ENCODE results near the gene AAGAB.

AAGAB gene

DNA sequence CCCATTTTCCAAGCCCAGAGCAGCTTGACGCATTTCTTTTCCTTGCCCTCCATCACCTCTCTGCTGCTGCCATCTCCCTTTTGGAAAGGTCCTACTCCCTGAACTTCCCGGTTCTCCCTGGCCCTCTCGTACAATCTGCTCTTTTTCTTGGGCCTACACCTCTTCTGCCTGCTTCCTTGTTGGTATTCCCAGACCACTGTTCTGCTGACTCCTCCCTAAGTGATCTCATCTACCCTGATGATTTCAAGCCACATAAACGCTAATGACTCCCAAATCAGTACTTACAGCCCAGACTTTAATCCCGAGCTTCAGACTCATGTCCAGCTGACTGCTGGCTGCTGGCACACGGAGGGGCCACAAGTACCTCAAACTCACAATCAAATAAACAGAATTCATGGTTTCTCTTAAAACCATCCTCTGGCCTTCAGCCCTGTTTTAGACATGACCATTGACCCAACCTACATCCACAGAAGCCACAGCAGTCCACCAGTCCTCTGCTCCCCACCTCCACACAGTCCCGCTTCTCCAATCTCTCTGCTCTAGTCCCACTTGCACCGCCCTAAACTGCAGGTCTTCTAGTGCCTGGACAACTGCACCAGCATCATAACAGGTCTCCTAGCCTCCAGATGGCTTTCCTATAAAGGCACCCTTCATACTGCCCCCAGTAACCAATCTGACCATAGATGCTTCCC, 57.6 kb downstream of the AAGAB start (continued):
- TF ChIP-seq, protein P1, sequence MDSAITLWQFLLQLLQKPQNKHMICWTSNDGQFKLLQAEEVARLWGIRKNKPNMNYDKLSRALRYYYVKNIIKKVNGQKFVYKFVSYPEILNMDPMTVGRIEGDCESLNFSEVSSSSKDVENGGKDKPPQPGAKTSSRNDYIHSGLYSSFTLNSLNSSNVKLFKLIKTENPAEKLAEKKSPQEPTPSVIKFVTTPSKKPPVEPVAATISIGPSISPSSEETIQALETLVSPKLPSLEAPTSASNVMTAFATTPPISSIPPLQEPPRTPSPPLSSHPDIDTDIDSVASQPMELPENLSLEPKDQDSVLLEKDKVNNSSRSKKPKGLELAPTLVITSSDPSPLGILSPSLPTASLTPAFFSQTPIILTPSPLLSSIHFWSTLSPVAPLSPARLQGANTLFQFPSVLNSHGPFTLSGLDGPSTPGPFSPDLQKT (IDR thresholded peaks at IDR 0.05; ENCODE audit: borderline replicate concordance, low read depth, low read length): no peak
- TF ChIP-seq ZNF660 (tag by site-specific recombination; IDR thresholded peaks at IDR 0.05) (peak; percentile 88), ZNF701 (tag by site-specific recombination; IDR thresholded peaks at IDR 0.05) (no peak), ZBTB21 (tag by site-specific recombination; IDR thresholded peaks at IDR 0.05) (0 out of 2 replicates have a peak, but pooled peaks have one; percentile 12), ZNF423 (tag by site-specific recombination; IDR thresholded peaks at IDR 0.05) (no peak), ZNF121 (tag by site-specific recombination; IDR thresholded peaks at IDR 0.05) (no peak), ZNF549 (tag by site-specific recombination; IDR thresholded peaks at IDR 0.05) (no peak), ZNF677 (tag by site-specific recombination; IDR thresholded peaks at IDR 0.05) (no peak), OVOL3 (tag by site-specific recombination; IDR thresholded peaks at IDR 0.05) (no peak), ZNF155 (tag by site-specific recombination; IDR thresholded peaks at IDR 0.05) (no peak), ZNF37A (tag by site-specific recombination; IDR thresholded peaks at IDR 0.05) (no peak), MEIS1 (CRISPR knock-in tag; IDR thresholded peaks at IDR 0.05; ENCODE audit: borderline replicate concordance) (no peak), KLF10 (tag by site-specific recombination; IDR thresholded peaks at IDR 0.05) (no peak), ZNF560 (tag by site-specific recombination; IDR thresholded peaks at IDR 0.05; ENCODE audit: borderline replicate concordance) (no peak), BCL11B (tag by site-specific recombination; IDR thresholded peaks at IDR 0.05; ENCODE audit: low read depth) (no peak), ZNF404 (tag by site-specific recombination; IDR thresholded peaks at IDR 0.05) (no peak), SCRT1 (tag by site-specific recombination; IDR thresholded peaks at IDR 0.05; ENCODE audit: borderline replicate concordance) (0 out of 2 replicates have a peak, but pooled peaks have one; percentile 12), SP7 (tag by site-specific recombination; IDR thresholded peaks at IDR 0.05) (peak; percentile 93), ZBTB1 (tag by site-specific recombination; IDR thresholded peaks at IDR 0.05) (no peak), ZNF221 (tag by site-specific recombination; IDR thresholded peaks at IDR 0.05; ENCODE audit: borderline replicate concordance) (no peak), ZNF133 (tag by site-specific recombination; IDR thresholded peaks at IDR 0.05) (no peak)
- TF ChIP-seq, protein P2, sequence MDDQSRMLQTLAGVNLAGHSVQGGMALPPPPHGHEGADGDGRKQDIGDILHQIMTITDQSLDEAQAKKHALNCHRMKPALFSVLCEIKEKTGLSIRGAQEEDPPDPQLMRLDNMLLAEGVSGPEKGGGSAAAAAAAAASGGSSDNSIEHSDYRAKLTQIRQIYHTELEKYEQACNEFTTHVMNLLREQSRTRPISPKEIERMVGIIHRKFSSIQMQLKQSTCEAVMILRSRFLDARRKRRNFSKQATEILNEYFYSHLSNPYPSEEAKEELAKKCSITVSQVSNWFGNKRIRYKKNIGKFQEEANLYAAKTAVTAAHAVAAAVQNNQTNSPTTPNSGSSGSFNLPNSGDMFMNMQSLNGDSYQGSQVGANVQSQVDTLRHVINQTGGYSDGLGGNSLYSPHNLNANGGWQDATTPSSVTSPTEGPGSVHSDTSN (CRISPR knock-in tag; IDR thresholded peaks at IDR 0.05): no peak
- TF ChIP-seq, protein P3, sequence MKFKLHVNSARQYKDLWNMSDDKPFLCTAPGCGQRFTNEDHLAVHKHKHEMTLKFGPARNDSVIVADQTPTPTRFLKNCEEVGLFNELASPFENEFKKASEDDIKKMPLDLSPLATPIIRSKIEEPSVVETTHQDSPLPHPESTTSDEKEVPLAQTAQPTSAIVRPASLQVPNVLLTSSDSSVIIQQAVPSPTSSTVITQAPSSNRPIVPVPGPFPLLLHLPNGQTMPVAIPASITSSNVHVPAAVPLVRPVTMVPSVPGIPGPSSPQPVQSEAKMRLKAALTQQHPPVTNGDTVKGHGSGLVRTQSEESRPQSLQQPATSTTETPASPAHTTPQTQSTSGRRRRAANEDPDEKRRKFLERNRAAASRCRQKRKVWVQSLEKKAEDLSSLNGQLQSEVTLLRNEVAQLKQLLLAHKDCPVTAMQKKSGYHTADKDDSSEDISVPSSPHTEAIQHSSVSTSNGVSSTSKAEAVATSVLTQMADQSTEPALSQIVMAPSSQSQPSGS (tag by site-specific recombination; IDR thresholded peaks at IDR 0.05; ENCODE audit: low read depth): 0 out of 2 replicates have a peak, but pooled peaks have one; percentile 17
- TF ChIP-seq, protein P4, sequence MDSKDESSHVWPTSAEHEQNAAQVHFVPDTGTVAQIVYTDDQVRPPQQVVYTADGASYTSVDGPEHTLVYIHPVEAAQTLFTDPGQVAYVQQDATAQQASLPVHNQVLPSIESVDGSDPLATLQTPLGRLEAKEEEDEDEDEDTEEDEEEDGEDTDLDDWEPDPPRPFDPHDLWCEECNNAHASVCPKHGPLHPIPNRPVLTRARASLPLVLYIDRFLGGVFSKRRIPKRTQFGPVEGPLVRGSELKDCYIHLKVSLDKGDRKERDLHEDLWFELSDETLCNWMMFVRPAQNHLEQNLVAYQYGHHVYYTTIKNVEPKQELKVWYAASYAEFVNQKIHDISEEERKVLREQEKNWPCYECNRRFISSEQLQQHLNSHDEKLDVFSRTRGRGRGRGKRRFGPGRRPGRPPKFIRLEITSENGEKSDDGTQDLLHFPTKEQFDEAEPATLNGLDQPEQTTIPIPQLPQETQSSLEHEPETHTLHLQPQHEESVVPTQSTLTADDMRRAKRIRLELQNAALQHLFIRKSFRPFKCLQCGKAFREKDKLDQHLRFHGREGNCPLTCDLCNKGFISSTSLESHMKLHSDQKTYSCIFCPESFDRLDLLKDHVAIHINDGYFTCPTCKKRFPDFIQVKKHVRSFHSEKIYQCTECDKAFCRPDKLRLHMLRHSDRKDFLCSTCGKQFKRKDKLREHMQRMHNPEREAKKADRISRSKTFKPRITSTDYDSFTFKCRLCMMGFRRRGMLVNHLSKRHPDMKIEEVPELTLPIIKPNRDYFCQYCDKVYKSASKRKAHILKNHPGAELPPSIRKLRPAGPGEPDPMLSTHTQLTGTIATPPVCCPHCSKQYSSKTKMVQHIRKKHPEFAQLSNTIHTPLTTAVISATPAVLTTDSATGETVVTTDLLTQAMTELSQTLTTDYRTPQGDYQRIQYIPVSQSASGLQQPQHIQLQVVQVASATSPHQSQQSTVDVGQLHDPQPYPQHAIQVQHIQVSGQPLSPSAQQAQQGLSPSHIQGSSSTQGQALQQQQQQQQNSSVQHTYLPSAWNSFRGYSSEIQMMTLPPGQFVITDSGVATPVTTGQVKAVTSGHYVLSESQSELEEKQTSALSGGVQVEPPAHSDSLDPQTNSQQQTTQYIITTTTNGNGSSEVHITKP (tag by site-specific recombination; IDR thresholded peaks at IDR 0.05): peak; percentile 59; the same call in 1 of the 2 replicates
- TF ChIP-seq, protein P5, sequence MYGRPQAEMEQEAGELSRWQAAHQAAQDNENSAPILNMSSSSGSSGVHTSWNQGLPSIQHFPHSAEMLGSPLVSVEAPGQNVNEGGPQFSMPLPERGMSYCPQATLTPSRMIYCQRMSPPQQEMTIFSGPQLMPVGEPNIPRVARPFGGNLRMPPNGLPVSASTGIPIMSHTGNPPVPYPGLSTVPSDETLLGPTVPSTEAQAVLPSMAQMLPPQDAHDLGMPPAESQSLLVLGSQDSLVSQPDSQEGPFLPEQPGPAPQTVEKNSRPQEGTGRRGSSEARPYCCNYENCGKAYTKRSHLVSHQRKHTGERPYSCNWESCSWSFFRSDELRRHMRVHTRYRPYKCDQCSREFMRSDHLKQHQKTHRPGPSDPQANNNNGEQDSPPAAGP (tag by site-specific recombination; IDR thresholded peaks at IDR 0.05): peak; percentile 63; the same call in 1 of the 2 replicates
- TF ChIP-seq, protein P6, sequence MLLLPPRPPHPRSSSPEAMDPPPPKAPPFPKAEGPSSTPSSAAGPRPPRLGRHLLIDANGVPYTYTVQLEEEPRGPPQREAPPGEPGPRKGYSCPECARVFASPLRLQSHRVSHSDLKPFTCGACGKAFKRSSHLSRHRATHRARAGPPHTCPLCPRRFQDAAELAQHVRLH (tag by site-specific recombination; IDR thresholded peaks at IDR 0.05): no peak
- TF ChIP-seq, protein P7, sequence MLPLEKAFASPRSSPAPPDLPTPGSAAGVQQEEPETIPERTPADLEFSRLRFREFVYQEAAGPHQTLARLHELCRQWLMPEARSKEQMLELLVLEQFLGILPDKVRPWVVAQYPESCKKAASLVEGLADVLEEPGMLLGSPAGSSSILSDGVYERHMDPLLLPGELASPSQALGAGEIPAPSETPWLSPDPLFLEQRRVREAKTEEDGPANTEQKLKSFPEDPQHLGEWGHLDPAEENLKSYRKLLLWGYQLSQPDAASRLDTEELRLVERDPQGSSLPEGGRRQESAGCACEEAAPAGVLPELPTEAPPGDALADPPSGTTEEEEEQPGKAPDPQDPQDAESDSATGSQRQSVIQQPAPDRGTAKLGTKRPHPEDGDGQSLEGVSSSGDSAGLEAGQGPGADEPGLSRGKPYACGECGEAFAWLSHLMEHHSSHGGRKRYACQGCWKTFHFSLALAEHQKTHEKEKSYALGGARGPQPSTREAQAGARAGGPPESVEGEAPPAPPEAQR (tag by site-specific recombination; IDR thresholded peaks at IDR 0.05): no peak
- TF ChIP-seq, protein P8, sequence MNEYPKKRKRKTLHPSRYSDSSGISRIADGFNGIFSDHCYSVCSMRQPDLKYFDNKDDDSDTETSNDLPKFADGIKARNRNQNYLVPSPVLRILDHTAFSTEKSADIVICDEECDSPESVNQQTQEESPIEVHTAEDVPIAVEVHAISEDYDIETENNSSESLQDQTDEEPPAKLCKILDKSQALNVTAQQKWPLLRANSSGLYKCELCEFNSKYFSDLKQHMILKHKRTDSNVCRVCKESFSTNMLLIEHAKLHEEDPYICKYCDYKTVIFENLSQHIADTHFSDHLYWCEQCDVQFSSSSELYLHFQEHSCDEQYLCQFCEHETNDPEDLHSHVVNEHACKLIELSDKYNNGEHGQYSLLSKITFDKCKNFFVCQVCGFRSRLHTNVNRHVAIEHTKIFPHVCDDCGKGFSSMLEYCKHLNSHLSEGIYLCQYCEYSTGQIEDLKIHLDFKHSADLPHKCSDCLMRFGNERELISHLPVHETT (tag by site-specific recombination; IDR thresholded peaks at IDR 0.05): peak; percentile 58
